HUES48 (cell line): ENCODE results near the gene RBFOX1.

Experiments
- H3K27ac ChIP-seq: one replicate; pipeline ENCODE4 v1.7.0; 2013; ENCODE audit warnings: low read depth, low read length, inconsistent platforms
- H3K27me3 ChIP-seq: 2 replicates; pipeline ENCODE4 v1.6.1; 2013; ENCODE audit warnings: mild to moderate bottlenecking, low read length; ENCODE audit not compliant: control insufficient read depth, insufficient read depth
- H3K36me3 ChIP-seq: 2 replicates; pipeline ENCODE4 v1.6.1; 2013; ENCODE audit warnings: low read length; ENCODE audit not compliant: control insufficient read depth, insufficient read depth
- H3K4me1 ChIP-seq: 2 replicates; pipeline ENCODE4 v1.6.1; 2013; ENCODE audit warnings: mild to moderate bottlenecking, low read length; ENCODE audit not compliant: control insufficient read depth, insufficient read depth
- H3K4me3 ChIP-seq: 2 replicates; pipeline ENCODE4 v1.5.1; 2013; ENCODE audit warnings: mild to moderate bottlenecking, low read depth, low read length
- H3K9ac ChIP-seq: 2 replicates; pipeline ENCODE4 v1.6.1; 2013; ENCODE audit warnings: mild to moderate bottlenecking, low read depth, low read length, moderate library complexity
- H3K9me3 ChIP-seq: 2 replicates; pipeline ENCODE4 v1.6.1; 2013; ENCODE audit warnings: low read length; ENCODE audit not compliant: control insufficient read depth, insufficient read depth

Gene RBFOX1

GRCh38 chr16:7521834-7522233 lies 189.2 kb downstream of the RBFOX1 start:
- Histone ChIP-seq H3K27ac (no peak overlapping the region), H3K4me3 (no peak overlapping the region), H3K27me3 (no peaks in the 10 kb centered on the region), H3K36me3 (no peaks in the 10 kb centered on the region), H3K4me1 (no peaks in the 10 kb centered on the region), H3K9ac (no peak overlapping the region), H3K9me3 (no peaks in the 10 kb centered on the region)

DNA sequence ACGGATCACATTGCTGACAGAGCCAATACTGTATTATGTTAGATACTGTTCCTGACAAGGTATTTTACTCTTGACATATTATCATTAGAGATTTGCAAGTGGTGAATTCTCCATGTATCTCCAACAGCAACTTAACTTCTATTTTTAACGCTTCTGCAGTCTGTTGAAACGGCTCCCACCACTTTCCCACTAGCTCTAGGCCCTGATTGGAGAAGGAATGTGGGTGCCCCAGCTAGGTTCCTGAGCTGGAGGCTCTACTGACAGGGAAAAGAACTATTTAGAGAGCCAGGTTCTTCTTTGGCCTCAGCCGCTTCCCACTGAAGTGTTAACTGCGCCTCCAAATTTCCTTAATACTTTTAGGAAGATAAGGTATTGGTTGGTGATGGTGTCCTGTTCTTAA lies 191.8 kb downstream of the RBFOX1 start:
- Histone ChIP-seq H3K36me3 (no peaks in the 10 kb centered on the region), H3K27ac (no peak overlapping the region), H3K27me3 (no peaks in the 10 kb centered on the region), H3K9me3 (no peaks in the 10 kb centered on the region), H3K4me3 (no peak overlapping the region), H3K9ac (no peak overlapping the region), H3K4me1 (no peaks in the 10 kb centered on the region)

GRCh38 chr16:7526736-7527135 lies 194.1 kb downstream of the RBFOX1 start:
- Histone ChIP-seq H3K27ac (no peak overlapping the region), H3K36me3 (no peaks in the 10 kb centered on the region), H3K4me1 (no peaks in the 10 kb centered on the region), H3K27me3 (no peaks in the 10 kb centered on the region), H3K4me3 (no peak overlapping the region), H3K9ac (no peak overlapping the region), H3K9me3 (no peaks in the 10 kb centered on the region)

- H3K4me1 ChIP-seq = no peaks in the 10 kb centered on the region
- H3K27ac ChIP-seq = no peak overlapping the region
- H3K9me3 ChIP-seq = no peaks in the 10 kb centered on the region
- H3K27me3 ChIP-seq = no peaks in the 10 kb centered on the region
- no peaks in the 10 kb centered on the region for H3K36me3 ChIP-seq
- H3K9ac ChIP-seq = no peak overlapping the region
- H3K4me3 ChIP-seq = no peak overlapping the region
Observed at GRCh38 chr16:7532534-7532933, 199.9 kb downstream of the RBFOX1 start.

- Histone ChIP-seq H3K9ac (no peak overlapping the region), H3K4me3 (no peak overlapping the region), H3K36me3 (no peaks in the 10 kb centered on the region), H3K9me3 (no peaks in the 10 kb centered on the region), H3K27ac (no peak overlapping the region), H3K4me1 (no peaks in the 10 kb centered on the region), H3K27me3 (no peaks in the 10 kb centered on the region)
Observed at GRCh38 chr16:7534749-7535148, 202.1 kb downstream of the RBFOX1 start.

DNA sequence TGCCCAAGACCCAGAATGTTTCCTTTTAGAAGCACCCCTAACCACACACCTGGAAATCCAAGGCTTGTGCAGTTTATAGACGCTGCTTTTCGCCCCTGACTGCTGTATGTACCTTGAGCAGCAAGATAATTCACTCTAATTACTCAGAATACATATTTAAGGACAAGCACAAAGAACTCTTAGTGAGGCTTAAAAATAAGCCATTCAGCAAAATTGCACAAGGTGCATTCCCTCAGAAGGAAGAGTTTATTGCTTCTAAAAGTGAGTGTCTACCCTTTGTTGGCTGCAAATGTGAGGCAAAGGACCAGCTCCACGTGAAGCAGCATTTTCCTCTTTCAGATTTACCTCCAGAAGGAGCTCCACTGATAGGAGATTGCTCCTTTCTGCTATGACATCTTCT lies 208.4 kb downstream of the RBFOX1 start:
- no peaks in the 10 kb centered on the region for H3K27me3 ChIP-seq
- no peaks in the 10 kb centered on the region for H3K9me3 ChIP-seq
- H3K27ac ChIP-seq = no peak overlapping the region
- no peaks in the 10 kb centered on the region for H3K36me3 ChIP-seq
- H3K9ac ChIP-seq = no peak overlapping the region
- H3K4me1 ChIP-seq = no peaks in the 10 kb centered on the region
- H3K4me3 ChIP-seq = no peak overlapping the region

- no peak overlapping the region for H3K4me3 ChIP-seq
- H3K27me3 ChIP-seq = no peaks in the 10 kb centered on the region
- no peak overlapping the region for H3K27ac ChIP-seq
- no peaks in the 10 kb centered on the region for H3K9me3 ChIP-seq
- H3K4me1 ChIP-seq = no peaks in the 10 kb centered on the region
- no peaks in the 10 kb centered on the region for H3K36me3 ChIP-seq
- H3K9ac ChIP-seq = no peak overlapping the region
Observed at GRCh38 chr16:7545251-7545650, 212.6 kb downstream of the RBFOX1 start.

DNA sequence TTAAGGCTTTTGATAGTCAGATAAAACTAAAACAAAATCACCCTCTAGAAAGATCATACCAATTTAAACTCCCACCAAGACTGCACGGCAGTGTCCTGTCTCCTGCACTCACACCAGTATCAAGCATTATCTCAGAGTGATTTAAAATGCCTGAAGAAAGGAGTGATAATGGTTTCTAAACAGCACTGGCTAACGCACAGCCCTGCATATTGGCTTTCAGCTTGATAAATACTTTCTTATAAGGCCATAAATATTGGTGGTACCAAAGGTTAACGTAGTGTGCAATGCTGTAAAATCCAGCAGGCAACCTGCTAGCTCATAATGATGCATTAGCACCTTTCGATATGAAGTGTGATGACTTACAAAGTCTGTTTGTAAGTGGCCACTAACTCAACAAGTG lies 214.3 kb downstream of the RBFOX1 start:
- Histone ChIP-seq H3K9me3 (no peaks in the 10 kb centered on the region), H3K4me3 (no peak overlapping the region), H3K27me3 (no peaks in the 10 kb centered on the region), H3K9ac (no peak overlapping the region), H3K36me3 (no peaks in the 10 kb centered on the region), H3K4me1 (no peaks in the 10 kb centered on the region), H3K27ac (no peak overlapping the region)

- H3K27ac ChIP-seq = no peak overlapping the region
- no peaks in the 10 kb centered on the region for H3K4me1 ChIP-seq
- H3K9ac ChIP-seq = no peak overlapping the region
- no peaks in the 10 kb centered on the region for H3K9me3 ChIP-seq
- H3K27me3 ChIP-seq = no peaks in the 10 kb centered on the region
- no peaks in the 10 kb centered on the region for H3K36me3 ChIP-seq
- H3K4me3 ChIP-seq = no peak overlapping the region
Observed at GRCh38 chr16:7547736-7548135, 215.1 kb downstream of the RBFOX1 start.

- no peaks in the 10 kb centered on the region for H3K9me3 ChIP-seq
- no peak overlapping the region for H3K9ac ChIP-seq
- no peaks in the 10 kb centered on the region for H3K36me3 ChIP-seq
- H3K27me3 ChIP-seq = no peaks in the 10 kb centered on the region
- H3K27ac ChIP-seq = no peak overlapping the region
- no peaks in the 10 kb centered on the region for H3K4me1 ChIP-seq
- no peak overlapping the region for H3K4me3 ChIP-seq
Observed at GRCh38 chr16:7548796-7549318, 216.2 kb downstream of the RBFOX1 start.

DNA sequence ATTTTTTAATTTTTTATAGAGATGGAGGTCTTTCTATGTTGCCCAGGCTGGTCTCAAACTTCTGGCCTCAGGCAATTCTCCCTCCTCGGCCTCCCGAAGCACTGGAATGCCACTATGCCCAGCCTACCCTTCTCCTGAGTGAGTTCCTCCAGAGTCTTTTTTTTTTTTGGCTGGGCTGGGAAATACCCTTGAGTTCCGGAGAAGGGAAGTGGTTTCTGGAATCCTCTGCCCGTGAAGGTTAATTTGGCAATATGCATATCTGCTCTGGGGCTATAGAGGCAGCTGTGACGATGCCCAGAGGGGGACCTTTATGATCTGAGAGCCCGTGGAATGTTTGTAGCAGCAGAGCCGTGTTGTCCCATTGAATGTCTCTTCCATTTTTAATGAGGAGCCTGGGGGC lies 217.5 kb downstream of the RBFOX1 start:
- Histone ChIP-seq H3K27me3 (no peaks in the 10 kb centered on the region), H3K36me3 (no peaks in the 10 kb centered on the region), H3K27ac (no peak overlapping the region), H3K9me3 (no peaks in the 10 kb centered on the region), H3K9ac (no peak overlapping the region), H3K4me3 (no peak overlapping the region), H3K4me1 (no peaks in the 10 kb centered on the region; the same call in 1 of the 2 replicates)

DNA sequence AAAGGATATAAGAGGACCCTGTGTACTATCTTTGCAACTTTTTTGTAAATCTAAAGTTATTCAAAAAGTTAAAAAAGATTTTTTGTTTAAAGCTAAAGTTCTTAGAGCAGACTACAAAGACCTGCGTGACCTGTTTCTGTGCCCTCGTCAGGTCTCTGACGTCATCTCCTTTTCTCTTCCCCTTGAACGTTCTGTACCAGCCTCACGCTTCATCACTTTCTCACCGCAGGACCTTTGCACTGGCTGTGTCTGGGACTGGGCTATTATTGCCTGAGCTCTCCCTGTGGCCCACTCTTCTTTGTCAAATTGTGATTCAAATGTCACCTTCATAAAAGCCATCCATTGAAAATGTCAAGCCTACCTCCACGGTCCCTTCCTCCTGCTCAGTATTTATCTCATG lies 222.8 kb downstream of the RBFOX1 start:
- H3K27me3 ChIP-seq = no peaks in the 10 kb centered on the region
- no peak overlapping the region for H3K9ac ChIP-seq
- no peak overlapping the region for H3K27ac ChIP-seq
- no peak overlapping the region for H3K4me3 ChIP-seq
- H3K4me1 ChIP-seq = no peaks in the 10 kb centered on the region; the same call in 1 of the 2 replicates
- no peaks in the 10 kb centered on the region for H3K36me3 ChIP-seq
- H3K9me3 ChIP-seq = no peaks in the 10 kb centered on the region
